DOHH2 (cell line): Measurements from ENCODE around the gene IQGAP1.

Experiments used
- CTCF ChIP-seq: fragments of 200-600 bp; sonication (generic); IDR thresholded peaks from one replicate; pipeline ENCODE4 v1.5.1; 2014; ENCODE audit warnings: antibody characterized with exemption, mild to moderate bottlenecking, low read depth, low read length; ENCODE audit not compliant: poor library complexity, severe bottlenecking
- EZH2phosphoT487 ChIP-seq: fragments of 200-600 bp; sonication (generic); IDR thresholded peaks from 2 replicates; pipeline ENCODE4 v1.6.1; 2017; ENCODE audit warnings: borderline replicate concordance, mild to moderate bottlenecking, antibody characterized with exemption, low read length, moderate library complexity, mixed read lengths

- no peak for TF ChIP-seq CTCF
- no peak for TF ChIP-seq EZH2phosphoT487
Observed at GRCh38 chr15:90421527-90421926, 33.5 kb downstream of the IQGAP1 start.
